HEK293 (cell line): ENCODE data around the gene CCDC152.

Source experiments
- BCL11A ChIP-seq: fragments of 450-650 bp; formaldehyde crosslinking; IDR thresholded peaks from 2 replicates; pipeline ENCODE4 v1.5.1; 2016; ENCODE audit warnings: low read depth, missing biosample characterization, missing genetic modification characterization
- CTCF ChIP-seq: fragments of 450-650 bp; formaldehyde crosslinking; IDR thresholded peaks from 2 replicates; pipeline ENCODE4 v1.5.1; 2016; ENCODE audit warnings: missing biosample characterization, missing genetic modification characterization
- PRDM1 ChIP-seq: fragments of 450-650 bp; formaldehyde crosslinking; IDR thresholded peaks from 2 replicates; pipeline ENCODE4; 2016; ENCODE audit warnings: missing biosample characterization, missing genetic modification characterization
- RBAK ChIP-seq: fragments of 450-650 bp; formaldehyde crosslinking; IDR thresholded peaks from 2 replicates; pipeline ENCODE4 v1.5.1; 2016; ENCODE audit warnings: missing biosample characterization, missing genetic modification characterization
- REST ChIP-seq: fragments of 450-650 bp; formaldehyde crosslinking; IDR thresholded peaks from 2 replicates; pipeline ENCODE4 v1.5.1; 2016; ENCODE audit warnings: missing biosample characterization, missing genetic modification characterization
- ZBTB17 ChIP-seq: fragments of 450-650 bp; formaldehyde crosslinking; IDR thresholded peaks from 2 replicates; pipeline ENCODE4 v1.5.1; 2016; ENCODE audit warnings: missing biosample characterization, missing genetic modification characterization
- ZBTB44 ChIP-seq: fragments of 450-650 bp; IDR thresholded peaks from 2 replicates; pipeline ENCODE4 v1.5.1; 2018; ENCODE audit warnings: missing biosample characterization, mild to moderate bottlenecking, missing genetic modification characterization
- ZBTB49 ChIP-seq: fragments of 450-650 bp; formaldehyde crosslinking; IDR thresholded peaks from 2 replicates; pipeline ENCODE4 v1.5.1; 2016; ENCODE audit warnings: missing biosample characterization, missing genetic modification characterization, low read depth
- ZNF132 ChIP-seq: fragments of 450-650 bp; formaldehyde crosslinking; IDR thresholded peaks from 2 replicates; pipeline ENCODE4 v1.5.1; 2017; ENCODE audit warnings: missing biosample characterization, missing genetic modification characterization, borderline replicate concordance
- ZNF169 ChIP-seq: fragments of 450-650 bp; formaldehyde crosslinking; IDR thresholded peaks from 2 replicates; pipeline ENCODE4 v1.5.1; 2016; ENCODE audit warnings: missing biosample characterization, missing genetic modification characterization
- ZNF274 ChIP-seq, 2 experiments: fragments of 200-500 bp in 1 of 2; fragments of 450-650 bp in 1 of 2; sonication (Bioruptor generic) in 1 of 2; formaldehyde crosslinking in 1 of 2; IDR thresholded peaks; 2 replicates each; pipeline versions ENCODE4 v1.5.1 to v1.6.1; 2014 to 2016; ENCODE audit warnings: borderline replicate concordance in 1 of 2, inconsistent platforms in 1 of 2, low read length in 1 of 2, missing biosample characterization in 1 of 2, missing genetic modification characterization in 1 of 2
- TF ChIP-seq, protein P1 (sequence below): fragments of 450-650 bp; formaldehyde crosslinking; conservative IDR thresholded peaks from 2 replicates; pipeline ENCODE4 v1.5.1; 2016; ENCODE audit warnings: low read depth, missing biosample characterization, missing genetic modification characterization

DNA sequence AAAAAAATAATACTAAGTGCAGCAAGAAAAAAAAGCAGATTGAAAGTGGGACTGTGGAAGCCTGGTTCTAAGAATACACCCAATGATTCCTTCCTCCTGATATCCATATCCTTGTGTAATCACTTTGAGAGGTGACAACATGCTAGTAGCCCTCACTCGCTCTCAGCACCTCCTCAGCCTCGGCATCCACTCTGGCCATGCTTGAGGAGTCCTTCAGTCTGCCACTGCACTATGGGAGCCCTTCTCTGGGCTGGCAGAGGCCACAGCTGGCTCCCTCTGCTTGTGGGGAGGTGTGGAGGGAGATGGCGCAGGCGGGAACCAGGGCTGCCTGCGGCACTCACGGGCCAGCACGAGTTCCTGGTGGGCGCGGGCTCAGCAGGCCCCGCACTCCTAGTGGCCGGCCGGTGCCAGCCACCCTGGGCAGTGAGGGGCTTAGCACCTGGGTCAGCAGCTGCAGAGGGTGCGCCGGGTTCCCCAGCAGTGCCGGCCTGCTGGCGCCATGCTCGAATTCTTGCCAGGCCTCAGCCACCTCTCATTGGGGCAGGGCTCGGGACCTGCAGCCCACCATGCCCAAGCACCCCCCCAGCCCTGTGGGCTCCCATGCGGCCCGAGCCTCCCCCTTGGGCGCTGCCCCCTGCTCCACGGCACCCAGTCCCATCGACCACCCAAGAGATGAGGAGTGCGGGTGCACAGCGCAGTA lies 79.6 kb downstream of the CCDC152 start:
- TF ChIP-seq CTCF (tag by site-specific recombination), result no peak
- TF ChIP-seq ZNF274 (IDR thresholded peaks at IDR 0.05; ENCODE audit: low read length), result no peak
- TF ChIP-seq ZNF274 (tag by site-specific recombination; IDR thresholded peaks at IDR 0.05; ENCODE audit: borderline replicate concordance), result no peak
- TF ChIP-seq ZBTB44 (tag by site-specific recombination), result no peak
- TF ChIP-seq ZBTB17, result no peak
- TF ChIP-seq ZNF132 (tag by site-specific recombination), result no peak
- TF ChIP-seq REST (tag by site-specific recombination), result no peak
- TF ChIP-seq ZNF169 (tag by site-specific recombination), result no peak
- TF ChIP-seq, protein P1, sequence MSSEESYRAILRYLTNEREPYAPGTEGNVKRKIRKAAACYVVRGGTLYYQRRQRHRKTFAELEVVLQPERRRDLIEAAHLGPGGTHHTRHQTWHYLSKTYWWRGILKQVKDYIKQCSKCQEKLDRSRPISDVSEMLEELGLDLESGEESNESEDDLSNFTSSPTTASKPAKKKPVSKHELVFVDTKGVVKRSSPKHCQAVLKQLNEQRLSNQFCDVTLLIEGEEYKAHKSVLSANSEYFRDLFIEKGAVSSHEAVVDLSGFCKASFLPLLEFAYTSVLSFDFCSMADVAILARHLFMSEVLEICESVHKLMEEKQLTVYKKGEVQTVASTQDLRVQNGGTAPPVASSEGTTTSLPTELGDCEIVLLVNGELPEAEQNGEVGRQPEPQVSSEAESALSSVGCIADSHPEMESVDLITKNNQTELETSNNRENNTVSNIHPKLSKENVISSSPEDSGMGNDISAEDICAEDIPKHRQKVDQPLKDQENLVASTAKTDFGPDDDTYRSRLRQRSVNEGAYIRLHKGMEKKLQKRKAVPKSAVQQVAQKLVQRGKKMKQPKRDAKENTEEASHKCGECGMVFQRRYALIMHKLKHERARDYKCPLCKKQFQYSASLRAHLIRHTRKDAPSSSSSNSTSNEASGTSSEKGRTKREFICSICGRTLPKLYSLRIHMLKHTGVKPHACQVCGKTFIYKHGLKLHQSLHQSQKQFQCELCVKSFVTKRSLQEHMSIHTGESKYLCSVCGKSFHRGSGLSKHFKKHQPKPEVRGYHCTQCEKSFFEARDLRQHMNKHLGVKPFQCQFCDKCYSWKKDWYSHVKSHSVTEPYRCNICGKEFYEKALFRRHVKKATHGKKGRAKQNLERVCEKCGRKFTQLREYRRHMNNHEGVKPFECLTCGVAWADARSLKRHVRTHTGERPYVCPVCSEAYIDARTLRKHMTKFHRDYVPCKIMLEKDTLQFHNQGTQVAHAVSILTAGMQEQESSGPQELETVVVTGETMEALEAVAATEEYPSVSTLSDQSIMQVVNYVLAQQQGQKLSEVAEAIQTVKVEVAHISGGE (tag by site-specific recombination), result no peak
- no peak for TF ChIP-seq ZBTB49 (tag by site-specific recombination)
- TF ChIP-seq PRDM1 (tag by site-specific recombination), result no peak
- no peak for TF ChIP-seq RBAK (tag by site-specific recombination)
- TF ChIP-seq BCL11A (tag by site-specific recombination), result no peak
